KMS-11 (cell line): Measurements from ENCODE around the gene RREB1.

Source experiments
- H2AFZ ChIP-seq: fragments of 200-600 bp; sonication (generic); 2 replicates; pipeline ENCODE4 v1.6.1; 2016; ENCODE audit warnings: antibody characterized with exemption, mixed run types, low read depth
- H3K27ac ChIP-seq: fragments of 200-600 bp; sonication (generic); 2 replicates; pipeline ENCODE4 v1.6.1; 2016; ENCODE audit warnings: mild to moderate bottlenecking, mixed run types
- H3K27me3 ChIP-seq: fragments of 200-600 bp; sonication (generic); 2 replicates; pipeline ENCODE4 v1.6.1; 2017; ENCODE audit warnings: mild to moderate bottlenecking, low read depth, mixed run types, moderate library complexity; ENCODE audit not compliant: insufficient read depth
- H3K36me3 ChIP-seq: fragments of 200-600 bp; sonication (generic); 2 replicates; pipeline ENCODE4 v1.6.1; 2017; ENCODE audit warnings: mild to moderate bottlenecking, mixed run types; ENCODE audit not compliant: insufficient read depth
- H3K4me1 ChIP-seq: fragments of 200-600 bp; sonication (generic); 2 replicates; pipeline ENCODE4 v1.6.1; 2016; ENCODE audit warnings: mild to moderate bottlenecking, low read depth, mixed run types; ENCODE audit not compliant: poor library complexity, severe bottlenecking
- H3K4me2 ChIP-seq: fragments of 200-600 bp; sonication (generic); 2 replicates; pipeline ENCODE4 v1.7.0; 2016; ENCODE audit warnings: mild to moderate bottlenecking, mixed run types
- H3K4me3 ChIP-seq: fragments of 200-600 bp; sonication (generic); IDR thresholded peaks from 2 replicates; pipeline ENCODE4 v1.6.1; 2017; ENCODE audit warnings: low read depth, low read length, mixed read lengths; ENCODE audit not compliant: insufficient read depth
- H3K79me2 ChIP-seq: fragments of 200-600 bp; sonication (generic); 2 replicates; pipeline ENCODE4 v1.6.1; 2016; ENCODE audit warnings: low read depth, mixed run types; ENCODE audit not compliant: insufficient read depth
- H3K9ac ChIP-seq: fragments of 200-600 bp; sonication (generic); 2 replicates; pipeline ENCODE4 v1.6.1; 2016; ENCODE audit warnings: mild to moderate bottlenecking, mixed run types
- H4K20me1 ChIP-seq: fragments of 200-600 bp; sonication (generic); 2 replicates; pipeline ENCODE4 v1.6.1; 2016; ENCODE audit warnings: mild to moderate bottlenecking, mixed run types; ENCODE audit not compliant: insufficient read depth
- TF ChIP-seq, protein P1 (sequence below): fragments of 200-600 bp; sonication (generic); conservative IDR thresholded peaks from 2 replicates; pipeline ENCODE4 v1.6.1; 2017; ENCODE audit warnings: low read depth, mild to moderate bottlenecking, antibody characterized with exemption, low read length, moderate library complexity, mixed read lengths

The RREB1 gene

DNA sequence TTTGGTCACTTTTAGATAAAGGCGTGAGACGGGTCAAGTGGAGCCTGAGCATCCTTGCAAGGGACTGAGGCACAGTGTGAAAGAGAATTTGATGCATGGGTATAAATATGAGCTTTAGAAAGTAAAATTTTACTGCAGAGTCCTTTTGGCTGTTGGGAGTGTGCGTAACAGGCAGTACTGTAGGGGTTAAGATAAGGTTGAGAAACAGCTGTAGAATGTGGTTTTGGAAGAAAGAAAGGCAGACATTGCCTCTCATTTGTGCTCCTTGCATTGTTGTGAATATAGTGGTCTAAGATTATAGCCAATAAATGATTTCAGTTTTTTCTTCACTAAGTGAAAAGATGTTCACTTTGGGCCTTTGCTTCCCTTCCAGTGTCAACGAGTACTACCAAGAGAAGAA, 73.0 kb downstream of the RREB1 start:
- Histone ChIP-seq H3K9ac (no peak overlapping the region), H3K27me3 (no peaks in the 10 kb centered on the region), H3K4me2 (no peak overlapping the region), H2AFZ (no peak overlapping the region), H3K4me1 (peaks cover 7% of the 10 kb centered on the region), H3K79me2 (no peaks in the 10 kb centered on the region; the same call in 1 of the 2 replicates), H3K27ac (no peak overlapping the region), H3K4me3 (no peak overlapping the region), H3K36me3 (no peaks in the 10 kb centered on the region), H4K20me1 (no peaks in the 10 kb centered on the region)
- TF ChIP-seq, protein P1, sequence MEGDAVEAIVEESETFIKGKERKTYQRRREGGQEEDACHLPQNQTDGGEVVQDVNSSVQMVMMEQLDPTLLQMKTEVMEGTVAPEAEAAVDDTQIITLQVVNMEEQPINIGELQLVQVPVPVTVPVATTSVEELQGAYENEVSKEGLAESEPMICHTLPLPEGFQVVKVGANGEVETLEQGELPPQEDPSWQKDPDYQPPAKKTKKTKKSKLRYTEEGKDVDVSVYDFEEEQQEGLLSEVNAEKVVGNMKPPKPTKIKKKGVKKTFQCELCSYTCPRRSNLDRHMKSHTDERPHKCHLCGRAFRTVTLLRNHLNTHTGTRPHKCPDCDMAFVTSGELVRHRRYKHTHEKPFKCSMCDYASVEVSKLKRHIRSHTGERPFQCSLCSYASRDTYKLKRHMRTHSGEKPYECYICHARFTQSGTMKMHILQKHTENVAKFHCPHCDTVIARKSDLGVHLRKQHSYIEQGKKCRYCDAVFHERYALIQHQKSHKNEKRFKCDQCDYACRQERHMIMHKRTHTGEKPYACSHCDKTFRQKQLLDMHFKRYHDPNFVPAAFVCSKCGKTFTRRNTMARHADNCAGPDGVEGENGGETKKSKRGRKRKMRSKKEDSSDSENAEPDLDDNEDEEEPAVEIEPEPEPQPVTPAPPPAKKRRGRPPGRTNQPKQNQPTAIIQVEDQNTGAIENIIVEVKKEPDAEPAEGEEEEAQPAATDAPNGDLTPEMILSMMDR = no peak

DNA sequence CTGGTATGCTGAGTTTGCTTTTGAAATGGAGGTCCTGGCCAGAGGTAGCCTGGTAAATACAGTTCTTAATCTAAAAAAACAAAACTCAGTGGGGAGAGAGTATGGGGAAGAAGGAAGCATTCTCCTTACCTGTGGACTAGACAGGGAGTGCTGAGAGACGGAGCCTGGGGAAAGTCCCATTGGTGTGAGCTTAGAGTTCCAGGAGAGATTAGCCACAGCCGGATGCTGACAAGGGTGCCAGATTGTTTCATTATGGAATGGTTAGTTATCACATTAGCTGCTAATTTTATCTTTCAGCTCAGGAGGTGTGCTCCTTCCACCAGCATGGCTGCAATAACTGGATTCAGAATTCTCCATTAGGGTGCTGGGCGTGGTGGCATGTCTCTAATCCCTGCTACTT, 75.9 kb downstream of the RREB1 start:
- Histone ChIP-seq H4K20me1 (no peaks in the 10 kb centered on the region), H3K4me2 (no peak overlapping the region), H2AFZ (no peak overlapping the region), H3K4me3 (no peak overlapping the region), H3K27ac (no peak overlapping the region), H3K79me2 (no peaks in the 10 kb centered on the region; the same call in 1 of the 2 replicates), H3K9ac (no peak overlapping the region), H3K27me3 (no peaks in the 10 kb centered on the region), H3K36me3 (no peaks in the 10 kb centered on the region), H3K4me1 (peaks cover 34% of the 10 kb centered on the region)
- TF ChIP-seq, protein P1 = no peak

GRCh38 chr6:7184502-7184901, 76.7 kb downstream of the RREB1 start:
- TF ChIP-seq, protein P1 = no peak

GRCh38 chr6:7185561-7185960, 77.8 kb downstream of the RREB1 start:
- Histone ChIP-seq H3K4me2 (no peak overlapping the region; the same call in 1 of the 2 replicates), H4K20me1 (no peaks in the 10 kb centered on the region), H3K27ac (no peak overlapping the region), H3K36me3 (no peaks in the 10 kb centered on the region), H3K4me1 (peaks cover 52% of the 10 kb centered on the region), H3K4me3 (no peak overlapping the region), H3K27me3 (no peaks in the 10 kb centered on the region), H3K9ac (no peak overlapping the region), H2AFZ (no peak overlapping the region), H3K79me2 (no peaks in the 10 kb centered on the region; the same call in 1 of the 2 replicates)
- TF ChIP-seq, protein P1 = no peak

More at GRCh38 chr6:7184502-7184901, 76.7 kb downstream of the RREB1 start:
- no peaks in the 10 kb centered on the region for H3K27me3 ChIP-seq
- no peak overlapping the region for H2AFZ ChIP-seq
- H3K27ac ChIP-seq = no peak overlapping the region
- peaks cover 42% of the 10 kb centered on the region for H3K4me1 ChIP-seq
- no peak overlapping the region for H3K9ac ChIP-seq
- H3K4me2 ChIP-seq = no peak overlapping the region
- H3K79me2 ChIP-seq = no peaks in the 10 kb centered on the region; the same call in 1 of the 2 replicates
- H3K36me3 ChIP-seq = no peaks in the 10 kb centered on the region
- no peaks in the 10 kb centered on the region for H4K20me1 ChIP-seq
- H3K4me3 ChIP-seq = no peak overlapping the region
